ENCODE results near the gene ARMC6. TPM values are rescaled to one million over a fixed set of nuclear protein-coding genes. Genes with fewer than 3 reads are reported as not detected.

Gene ARMC6
- polyA plus RNA-seq, result 27.9 TPM

DNA sequence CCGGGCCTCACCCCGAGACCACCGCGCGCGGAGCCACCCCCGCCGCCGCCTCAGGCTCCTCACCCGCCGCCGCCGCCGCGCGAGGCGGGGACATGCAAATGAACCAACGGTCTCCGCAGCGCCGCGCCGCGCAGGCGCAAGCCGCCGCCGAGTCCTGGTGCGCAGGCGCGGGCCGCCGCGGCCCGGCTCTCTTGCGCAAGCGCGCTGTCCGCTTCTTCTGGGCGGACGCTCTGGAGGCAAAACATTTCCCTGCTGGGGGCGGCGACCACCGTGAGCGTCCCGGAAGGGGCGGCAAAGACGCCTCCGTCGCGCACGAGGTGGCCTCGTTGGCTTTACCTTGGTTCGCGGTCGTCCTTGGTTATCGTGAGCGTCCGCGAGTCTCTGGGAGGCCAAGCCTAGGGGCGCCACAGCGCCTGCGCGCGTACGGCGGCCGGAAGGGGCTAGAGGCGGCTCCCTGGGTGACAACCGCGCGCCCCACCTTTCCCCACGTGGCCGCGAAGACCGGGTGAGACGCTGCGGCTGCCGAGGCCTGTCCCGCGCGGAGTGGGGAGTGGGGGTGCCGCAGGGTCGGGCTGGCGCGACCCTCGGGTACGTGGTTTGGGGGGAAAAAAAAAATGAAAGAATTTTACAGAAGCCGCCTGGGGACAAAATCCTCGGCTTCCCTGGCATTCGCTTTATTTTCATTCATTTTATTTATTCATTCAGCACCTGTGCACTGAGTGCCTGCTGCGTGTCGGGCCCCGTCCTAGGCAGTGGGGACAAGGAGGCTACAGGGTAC is at the start of gene ARMC6, which contains the start of gene SUGP2:
TSS of gene ARMC6 (plus strand) at position 178 of the 778 bp plus-strand sequence. CDS start 607 bp downstream, outside the sequence.
TSS of gene SUGP2 (minus strand) at position 92 of the 778 bp plus-strand sequence. CDS start 2,446 bp downstream, outside the sequence.
- H3K9me3 Mint-ChIP-seq, result no peaks in the 10 kb centered on the region
- H3K27me3 Mint-ChIP-seq, result no peaks in the 10 kb centered on the region
- peak within 1 kb of the TSS; percentile 88 to 96 (median 96) for H3K4me3 Mint-ChIP-seq
- H3K36me3 Mint-ChIP-seq, result peaks cover 2% of the 10 kb centered on the region
- H3K27ac Mint-ChIP-seq, result peak within 1 kb of the TSS; percentile 92 to 97 (median 96)
- H3K4me1 Mint-ChIP-seq, result peaks cover 18 to 28% (median 21%) of the 10 kb centered on the region in 3 donors

DNA sequence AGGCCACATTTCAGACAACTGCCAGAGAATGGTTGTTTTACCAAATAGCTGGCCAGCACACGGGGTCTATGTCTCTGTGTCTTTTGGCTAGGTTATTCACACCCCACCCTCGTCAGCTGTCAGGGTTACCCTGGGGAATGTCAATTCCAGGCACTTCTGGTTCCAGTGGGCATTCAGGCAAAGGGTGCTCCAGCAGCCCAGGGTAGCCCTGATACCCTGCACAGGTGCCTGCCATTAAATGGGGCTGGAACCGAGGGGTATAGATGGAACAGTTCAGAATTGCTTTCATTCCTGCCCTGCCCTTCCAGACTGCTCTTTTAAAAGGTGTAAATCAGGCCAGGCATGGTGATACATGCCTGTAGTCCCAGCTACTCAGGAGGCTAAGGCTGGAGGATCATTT is 49.2 kb upstream of the ARMC6 start:
- Mint-ChIP-seq H3K4me3 (no peak overlapping the region), H3K4me1 (peaks cover 1 to 8% (median 8%) of the 10 kb centered on the region in 3 donors), H3K27me3 (peaks cover 11% of the 10 kb centered on the region), H3K36me3 (no peaks in the 10 kb centered on the region), H3K27ac (no peak overlapping the region), H3K9me3 (no peaks in the 10 kb centered on the region)

DNA sequence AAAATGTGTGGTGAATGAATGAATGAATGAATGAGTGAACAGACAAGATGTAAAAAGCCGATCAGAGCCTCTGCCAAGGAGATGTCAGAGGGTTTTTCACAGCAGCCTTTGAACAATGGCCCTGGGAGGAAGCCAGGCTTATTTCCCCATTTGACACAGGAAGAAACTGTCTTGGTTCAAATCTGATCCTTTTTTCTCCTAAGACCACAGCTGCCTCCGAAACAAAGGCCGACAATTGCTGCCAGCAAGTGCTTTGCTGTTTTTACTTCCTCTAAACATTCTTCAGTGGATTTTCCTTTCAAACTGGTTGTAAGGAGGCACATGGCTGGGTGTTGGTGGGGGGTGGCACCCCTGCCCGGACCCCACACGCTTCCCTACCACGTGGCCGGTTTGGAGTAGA is 48.1 kb upstream of the ARMC6 start:
- no peak overlapping the region for H3K27ac Mint-ChIP-seq
- no peaks in the 10 kb centered on the region for H3K36me3 Mint-ChIP-seq

DNA sequence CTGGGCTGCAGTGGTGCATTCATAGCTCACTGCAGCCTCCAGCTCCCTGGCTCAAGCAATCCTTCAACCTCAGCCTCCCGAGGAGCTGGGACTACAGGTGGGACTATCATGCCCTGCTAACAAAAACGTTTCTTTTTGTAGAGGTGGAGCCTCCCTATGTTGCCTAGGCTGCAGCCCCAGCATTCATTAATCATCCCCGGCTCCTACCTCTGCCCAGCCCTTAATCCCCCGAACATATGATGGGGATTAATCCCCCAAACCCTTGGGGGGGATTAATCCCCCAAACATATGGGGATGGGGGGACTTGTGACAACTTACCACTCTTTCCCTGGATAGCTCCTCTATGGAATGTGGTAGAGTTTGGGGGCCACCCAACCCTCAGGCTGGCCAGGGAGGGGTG is 45.9 kb upstream of the ARMC6 start:
- Mint-ChIP-seq H3K4me1 (peaks cover 1 to 8% (median 8%) of the 10 kb centered on the region in 3 donors), H3K27ac (peak overlapping the region in 1 of 3 donors; percentile 14), H3K27me3 (peaks cover 7% of the 10 kb centered on the region), H3K4me3 (no peak overlapping the region), H3K9me3 (no peaks in the 10 kb centered on the region), H3K36me3 (no peaks in the 10 kb centered on the region)

More for the DNA sequence above, 48.1 kb upstream of the ARMC6 start:
- no peak overlapping the region for H3K4me3 Mint-ChIP-seq
- H3K4me1 Mint-ChIP-seq, result peaks cover 1 to 8% (median 8%) of the 10 kb centered on the region in 3 donors
- peaks cover 10% of the 10 kb centered on the region for H3K27me3 Mint-ChIP-seq
- no peaks in the 10 kb centered on the region for H3K9me3 Mint-ChIP-seq

DNA sequence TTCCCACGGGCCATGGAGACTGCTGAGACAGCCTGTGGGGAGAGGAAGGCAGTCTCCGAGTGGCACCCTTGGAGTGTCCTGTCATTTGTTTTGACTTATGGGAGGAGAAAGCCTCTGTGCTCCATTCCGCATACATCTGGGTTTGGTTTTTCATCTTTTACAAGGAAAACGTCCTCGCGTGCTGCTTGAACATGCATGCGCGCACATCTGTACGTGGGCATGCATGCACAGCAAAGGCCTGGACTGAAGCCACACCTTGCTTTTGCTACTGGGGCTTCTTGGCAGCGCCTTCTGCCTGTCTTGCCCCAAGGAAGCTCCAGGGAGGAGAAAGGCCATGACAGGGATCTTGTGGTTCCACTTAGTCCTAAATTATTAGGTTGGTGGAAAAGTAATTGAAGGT is 44.1 kb upstream of the ARMC6 start:
- Mint-ChIP-seq H3K27me3 (peaks cover 4% of the 10 kb centered on the region), H3K4me1 (peaks cover 1 to 8% (median 8%) of the 10 kb centered on the region in 3 donors), H3K4me3 (no peak overlapping the region), H3K36me3 (peaks cover 1% of the 10 kb centered on the region), H3K27ac (no peak overlapping the region), H3K9me3 (no peaks in the 10 kb centered on the region)

DNA sequence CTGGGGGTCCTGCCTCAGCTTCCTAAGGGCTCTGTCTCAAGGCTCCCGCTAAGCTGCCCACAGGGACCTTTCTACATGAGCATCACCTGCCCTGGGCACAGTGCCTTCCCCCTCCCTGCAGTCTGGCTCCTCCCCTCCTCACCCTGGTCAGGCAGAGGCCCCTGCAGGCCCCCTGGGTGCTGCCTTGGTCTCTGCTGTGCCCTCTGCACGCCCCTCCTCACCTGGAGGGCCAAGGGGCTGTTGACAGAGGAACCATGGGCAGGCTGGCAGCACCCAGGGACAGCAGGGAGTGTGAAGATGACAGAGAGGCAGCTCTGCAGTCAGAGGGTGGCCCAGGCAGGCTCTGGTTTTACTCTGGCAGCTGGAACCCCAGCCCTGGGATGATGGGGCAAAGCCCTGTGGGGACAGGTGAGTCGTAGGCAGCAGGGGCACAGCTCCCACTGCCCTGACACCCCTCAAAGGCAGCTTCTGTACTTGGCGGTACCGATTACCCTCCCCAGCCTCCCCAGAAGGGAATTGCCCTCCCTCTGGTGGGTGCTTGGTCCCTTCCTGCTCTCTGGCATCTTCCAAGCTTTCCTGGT is 43.2 kb upstream of the ARMC6 start:
- no peaks in the 10 kb centered on the region for H3K9me3 Mint-ChIP-seq

DNA sequence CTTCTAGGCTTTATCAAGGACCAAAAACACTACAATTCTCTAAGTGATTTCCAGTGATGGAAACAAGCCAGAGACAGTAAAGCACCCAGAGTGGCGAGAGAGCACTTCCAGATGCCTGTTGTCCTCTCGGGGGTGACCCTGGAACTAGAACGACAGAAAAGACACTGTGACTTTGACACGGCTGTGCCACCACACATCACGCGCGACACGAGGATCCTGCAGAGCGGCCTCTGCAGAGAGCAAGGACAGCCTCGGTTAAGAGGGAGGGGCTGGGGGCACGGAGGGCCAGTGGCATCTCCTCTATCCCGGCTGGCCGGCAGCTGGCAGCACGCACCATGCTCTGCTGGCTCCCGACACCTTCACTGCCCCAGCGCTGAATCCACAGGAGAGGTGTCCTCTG is 42.4 kb upstream of the ARMC6 start:
- Mint-ChIP-seq H3K9me3 (no peaks in the 10 kb centered on the region), H3K4me1 (peaks cover 1 to 5% (median 3%) of the 10 kb centered on the region in 3 donors), H3K36me3 (peaks cover 2% of the 10 kb centered on the region), H3K4me3 (no peak overlapping the region), H3K27me3 (no peaks in the 10 kb centered on the region), H3K27ac (no peak overlapping the region)

More for the DNA sequence above, 43.2 kb upstream of the ARMC6 start:
- no peak overlapping the region for H3K27ac Mint-ChIP-seq
- H3K36me3 Mint-ChIP-seq, result peaks cover 2% of the 10 kb centered on the region
- H3K27me3 Mint-ChIP-seq, result no peaks in the 10 kb centered on the region
- no peak overlapping the region for H3K4me3 Mint-ChIP-seq
- H3K4me1 Mint-ChIP-seq, result peaks cover 1 to 8% (median 7%) of the 10 kb centered on the region in 3 donors

DNA sequence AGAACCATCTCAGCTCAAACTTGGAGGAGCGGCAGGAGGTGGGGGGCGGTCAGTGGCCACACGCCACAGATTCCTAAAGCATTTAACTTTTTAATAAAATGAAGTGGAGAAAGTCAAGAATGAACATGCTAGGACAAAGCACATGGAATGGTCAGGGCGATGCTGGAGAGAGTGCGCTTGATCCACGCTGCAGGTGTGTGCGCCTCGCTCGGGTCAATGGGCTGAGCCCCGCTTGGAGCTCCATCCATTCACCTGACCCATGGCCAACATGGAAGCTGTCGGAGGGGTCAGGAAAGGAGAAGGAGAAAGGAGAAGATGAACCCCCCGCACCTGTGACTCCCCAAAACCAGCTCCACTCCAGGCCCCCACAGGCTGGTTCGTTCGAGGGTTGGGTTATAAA is 41.9 kb upstream of the ARMC6 start:
- no peaks in the 10 kb centered on the region for H3K27me3 Mint-ChIP-seq
- H3K9me3 Mint-ChIP-seq, result no peaks in the 10 kb centered on the region
- H3K4me3 Mint-ChIP-seq, result no peak overlapping the region
- peaks cover 1 to 5% (median 3%) of the 10 kb centered on the region in 3 donors for H3K4me1 Mint-ChIP-seq
- H3K36me3 Mint-ChIP-seq, result peaks cover 2% of the 10 kb centered on the region
- H3K27ac Mint-ChIP-seq, result no peak overlapping the region

DNA sequence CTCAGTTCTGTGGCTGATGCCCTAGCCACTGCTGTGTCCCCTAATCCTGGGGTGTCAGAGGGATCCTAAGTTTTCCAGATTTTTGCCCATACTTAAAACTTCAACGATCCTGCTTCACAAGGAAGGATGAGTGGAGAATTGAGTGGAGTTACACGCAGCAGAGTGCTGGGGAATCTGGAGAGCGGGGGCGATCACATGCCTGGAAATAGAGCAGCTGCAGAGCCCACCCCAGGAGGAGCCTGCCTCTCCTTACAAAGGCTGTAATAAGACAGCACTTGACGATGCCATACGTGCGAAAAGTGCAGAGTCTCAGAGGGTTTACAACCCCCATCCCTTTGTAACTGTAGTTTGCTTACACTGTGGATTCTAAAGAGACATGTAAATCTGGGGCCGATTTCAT is 40.7 kb upstream of the ARMC6 start:
- Mint-ChIP-seq H3K9me3 (no peaks in the 10 kb centered on the region), H3K27me3 (no peaks in the 10 kb centered on the region), H3K4me3 (no peak overlapping the region), H3K4me1 (no peaks in the 10 kb centered on the region), H3K36me3 (peaks cover 3% of the 10 kb centered on the region), H3K27ac (no peak overlapping the region)

DNA sequence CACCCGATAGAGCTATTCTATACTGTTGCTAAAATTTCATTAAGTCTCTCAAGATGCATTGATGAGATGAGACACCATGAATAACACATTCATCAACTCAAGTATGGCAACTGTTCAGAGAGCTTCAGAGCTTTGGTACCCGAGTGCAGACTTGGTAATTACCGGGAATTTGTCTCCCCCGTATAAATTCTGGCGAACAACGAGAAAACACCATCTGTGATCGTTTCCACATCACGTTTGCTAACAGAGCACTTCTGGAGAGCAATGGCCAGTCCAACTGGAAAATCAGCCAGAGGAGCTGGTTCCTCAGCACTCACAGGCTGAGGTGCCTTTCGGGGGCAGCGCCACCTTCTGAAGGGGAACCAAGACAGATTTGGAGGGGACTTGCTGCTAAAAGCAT is 40.3 kb upstream of the ARMC6 start:
- peaks cover 4% of the 10 kb centered on the region for H3K36me3 Mint-ChIP-seq
- no peak overlapping the region for H3K4me3 Mint-ChIP-seq
- no peak overlapping the region for H3K27ac Mint-ChIP-seq
- H3K9me3 Mint-ChIP-seq, result no peaks in the 10 kb centered on the region
- H3K27me3 Mint-ChIP-seq, result no peaks in the 10 kb centered on the region
- H3K4me1 Mint-ChIP-seq, result no peaks in the 10 kb centered on the region

DNA sequence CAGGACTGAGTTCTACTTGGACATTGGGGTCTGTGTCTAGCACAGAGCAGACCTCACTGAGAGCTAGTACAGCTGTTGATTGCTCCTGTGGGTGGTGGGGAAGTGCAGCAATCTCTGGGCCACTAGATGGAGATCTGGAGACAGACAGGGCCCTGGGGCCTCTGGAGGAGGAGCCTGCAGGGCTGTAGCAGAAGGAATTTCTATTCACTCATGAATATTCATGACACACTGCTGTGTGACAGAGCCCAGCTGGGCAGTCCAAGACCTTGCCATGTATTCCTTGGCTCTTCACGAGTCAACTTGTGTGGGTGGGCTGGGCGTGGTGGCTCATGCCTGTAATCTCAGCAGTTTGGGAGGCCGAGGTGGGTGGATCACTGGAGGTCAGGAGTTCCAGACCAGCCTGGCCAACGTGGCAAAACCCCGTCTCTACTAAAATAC is 37.6 kb upstream of the ARMC6 start:
- H3K36me3 Mint-ChIP-seq, result peaks cover 4% of the 10 kb centered on the region
- H3K4me3 Mint-ChIP-seq, result no peak overlapping the region
- H3K4me1 Mint-ChIP-seq, result peaks cover 0 to 3% (median 0%) of the 10 kb centered on the region in 3 donors
- H3K27me3 Mint-ChIP-seq, result no peaks in the 10 kb centered on the region
- no peak overlapping the region for H3K27ac Mint-ChIP-seq
- no peaks in the 10 kb centered on the region for H3K9me3 Mint-ChIP-seq

DNA sequence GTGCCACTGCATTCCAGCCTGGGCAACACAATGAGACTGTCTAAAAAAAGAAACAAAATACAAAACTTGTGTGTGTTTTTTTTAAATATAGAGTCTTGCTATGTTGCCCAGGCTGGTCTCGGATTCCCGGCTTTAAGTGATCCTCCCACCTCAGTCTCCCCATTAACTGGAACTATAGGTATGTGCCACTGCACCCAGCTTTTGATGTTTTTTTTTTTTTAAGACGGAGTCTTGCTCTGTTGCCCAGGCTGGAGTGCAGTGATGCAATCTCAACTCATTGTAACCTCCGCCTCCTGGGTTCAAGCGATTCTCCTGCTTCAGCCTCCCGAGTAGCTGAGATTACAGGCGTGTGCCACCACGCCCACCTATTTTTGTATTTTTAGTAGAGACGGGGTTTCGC is 37.1 kb upstream of the ARMC6 start:
- peaks cover 0 to 3% (median 1%) of the 10 kb centered on the region in 3 donors for H3K4me1 Mint-ChIP-seq
- no peak overlapping the region for H3K27ac Mint-ChIP-seq
- H3K4me3 Mint-ChIP-seq, result no peak overlapping the region
- no peaks in the 10 kb centered on the region for H3K27me3 Mint-ChIP-seq
- H3K36me3 Mint-ChIP-seq, result peaks cover 4% of the 10 kb centered on the region
- H3K9me3 Mint-ChIP-seq, result no peaks in the 10 kb centered on the region

DNA sequence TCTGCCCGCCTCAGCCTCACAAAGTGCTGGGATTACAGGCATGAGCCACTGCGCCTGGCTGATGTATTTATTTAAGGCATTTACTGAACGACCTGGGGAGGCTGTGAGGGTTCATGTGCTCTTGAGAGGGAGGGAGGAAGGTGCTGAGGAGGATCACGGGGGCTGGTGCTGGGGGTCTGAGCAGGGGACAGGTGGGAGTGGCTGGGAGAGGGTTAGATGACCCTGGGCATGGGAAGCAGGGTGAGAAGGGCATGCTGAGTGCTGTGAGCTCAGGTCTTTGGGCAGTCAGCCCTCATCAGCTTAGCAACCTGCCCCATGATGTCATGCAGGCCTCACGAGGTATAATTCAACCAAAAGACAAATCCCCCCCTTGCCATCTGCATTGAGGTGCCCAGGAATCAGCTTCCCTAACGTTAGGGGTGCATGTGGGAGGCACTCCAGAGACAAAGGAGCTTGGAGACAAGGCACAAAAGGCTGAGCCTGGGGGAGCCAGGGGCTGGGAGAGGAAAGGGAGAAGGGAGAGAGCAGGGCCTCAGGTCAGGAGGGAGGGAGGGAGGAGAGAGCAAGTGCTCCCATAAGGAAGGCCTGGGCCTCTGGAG is 36.5 kb upstream of the ARMC6 start:
- no peak overlapping the region for H3K27ac Mint-ChIP-seq
- peaks cover 4% of the 10 kb centered on the region for H3K36me3 Mint-ChIP-seq
- no peaks in the 10 kb centered on the region for H3K27me3 Mint-ChIP-seq
- peaks cover 0 to 3% (median 1%) of the 10 kb centered on the region in 3 donors for H3K4me1 Mint-ChIP-seq
- H3K4me3 Mint-ChIP-seq, result no peak overlapping the region
- no peaks in the 10 kb centered on the region for H3K9me3 Mint-ChIP-seq

DNA sequence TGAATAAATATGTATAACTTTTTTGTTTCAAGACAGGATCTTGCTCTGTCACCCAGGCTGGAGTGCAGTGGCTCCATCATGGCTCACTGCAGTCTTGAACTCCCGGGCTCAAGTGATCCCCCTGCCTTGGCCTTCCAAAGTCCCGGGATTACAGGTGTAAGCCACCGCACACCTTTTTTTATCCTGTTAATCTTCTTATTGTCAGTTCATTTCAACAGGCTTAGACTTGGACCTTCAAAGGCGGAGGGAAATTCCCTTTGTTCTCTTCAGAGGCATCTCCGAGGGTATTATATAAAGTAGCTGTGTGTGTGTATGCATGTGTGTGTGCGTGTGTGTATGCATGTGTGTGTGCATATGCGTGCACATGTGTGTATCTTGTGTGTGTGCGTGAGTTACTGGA is 35.1 kb upstream of the ARMC6 start:
- Mint-ChIP-seq H3K36me3 (peaks cover 4% of the 10 kb centered on the region), H3K27ac (peak overlapping the region in 1 of 3 donors; percentile 87), H3K4me3 (no peak overlapping the region), H3K4me1 (peaks cover 0 to 3% (median 1%) of the 10 kb centered on the region in 3 donors), H3K9me3 (no peaks in the 10 kb centered on the region), H3K27me3 (no peaks in the 10 kb centered on the region)

DNA sequence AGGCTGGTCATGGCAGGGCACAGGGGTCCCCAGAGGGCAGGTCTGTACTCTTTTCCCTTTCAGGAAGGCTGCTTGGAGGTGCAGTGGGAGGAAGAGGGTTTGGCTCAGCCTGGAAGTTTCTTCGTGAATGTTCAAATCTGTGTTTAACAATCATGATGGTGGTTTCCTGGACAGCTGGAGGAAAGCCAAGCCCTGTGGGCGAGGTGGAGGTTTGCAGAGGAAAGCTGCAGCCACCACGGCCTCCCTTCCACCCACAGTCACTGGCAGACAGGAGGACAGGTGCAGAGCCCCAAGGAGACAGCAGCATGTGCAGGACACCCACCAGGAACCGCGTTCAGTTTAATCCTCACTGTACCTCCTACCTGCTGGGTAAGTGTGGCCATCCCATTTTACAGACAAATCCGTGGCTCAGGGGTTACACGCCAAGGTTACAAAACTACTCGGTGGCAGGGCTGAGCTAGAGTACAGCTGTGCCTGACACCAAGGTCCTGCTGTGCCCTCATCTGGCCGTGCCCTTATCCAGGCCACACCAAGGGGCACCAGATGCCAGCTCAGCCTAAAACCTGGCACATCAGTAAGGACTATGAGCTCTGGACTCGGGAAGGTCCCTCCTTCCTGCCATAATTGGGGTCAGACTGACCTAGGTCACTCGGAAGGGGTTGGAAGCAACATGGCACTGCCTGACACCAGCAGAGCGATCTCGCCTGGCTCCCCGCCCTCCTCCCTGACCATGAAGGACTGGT is 34.2 kb upstream of the ARMC6 start:
- Mint-ChIP-seq H3K4me3 (no peak overlapping the region), H3K36me3 (peaks cover 4% of the 10 kb centered on the region), H3K27me3 (no peaks in the 10 kb centered on the region), H3K27ac (peak overlapping the region in 1 of 3 donors; percentile 22), H3K4me1 (peaks cover 0 to 3% (median 1%) of the 10 kb centered on the region in 3 donors), H3K9me3 (no peaks in the 10 kb centered on the region)
